Liver (tissue), 9 donors: ENCODE data around the gene NLRP14. TPM values are rescaled to one million over a fixed set of nuclear protein-coding genes. Genes with fewer than 3 reads are reported as not detected.

Experiments used
- DNase-seq: peaks from one replicate; pipeline ENCODE4 v3.0.0-alpha.2; 2017; ENCODE audit warnings: low spot score
- H3K27ac ChIP-seq, 2 donors: one replicate each; pipeline ENCODE4 v1.7.0; 2013; ENCODE audit warnings: inconsistent platforms in 2 of 2, low read length in 2 of 2, control low read depth in 1 of 2, low read depth in 1 of 2, mild to moderate bottlenecking in 1 of 2
- H3K27me3 ChIP-seq, 4 donors: one replicate each; pipeline versions ENCODE4 v1.6.1 to v1.7.0; 2013; ENCODE audit warnings: low read length in 3 of 4, inconsistent platforms in 1 of 4, mild to moderate bottlenecking in 1 of 4, moderate library complexity in 1 of 4; ENCODE audit not compliant: control insufficient read depth in 4 of 4, insufficient read depth in 4 of 4
- H3K36me3 ChIP-seq, 4 donors: one replicate each; pipeline versions ENCODE4 v1.6.1 to v1.7.0; 2013; ENCODE audit warnings: low read length in 3 of 4, mild to moderate bottlenecking in 3 of 4, low read depth in 1 of 4, moderate library complexity in 1 of 4; ENCODE audit not compliant: control insufficient read depth in 4 of 4, insufficient read depth in 3 of 4
- H3K4me1 ChIP-seq, 4 donors: one replicate each; pipeline versions ENCODE4 v1.6.1 to v1.7.0; 2013; ENCODE audit warnings: low read length in 3 of 4, mild to moderate bottlenecking in 3 of 4, moderate library complexity in 1 of 4; ENCODE audit not compliant: control insufficient read depth in 4 of 4, insufficient read depth in 4 of 4
- H3K4me3 ChIP-seq, 3 donors: one replicate each; pipeline versions ENCODE4 v1.6.1 to v1.7.0; 2013; ENCODE audit warnings: low read length in 3 of 3, control low read depth in 1 of 3, low read depth in 1 of 3, mild to moderate bottlenecking in 1 of 3
- H3K9ac ChIP-seq, 2 donors: one replicate each; pipeline ENCODE4 v1.7.0; 2013; ENCODE audit warnings: low read length in 2 of 2, mild to moderate bottlenecking in 2 of 2, moderate library complexity in 2 of 2, control low read depth in 1 of 2, low read depth in 1 of 2
- H3K9me3 ChIP-seq, 4 donors: one replicate each; pipeline versions ENCODE4 v1.6.1 to v1.7.0; 2013; ENCODE audit warnings: low read length in 3 of 4; ENCODE audit not compliant: control insufficient read depth in 4 of 4
- ATF3 ChIP-seq: IDR thresholded peaks from 2 replicates; pipeline ENCODE4 v1.6.1; 2016; ENCODE audit warnings: antibody characterized with exemption
- FOXA1 ChIP-seq: IDR thresholded peaks from 2 replicates; pipeline ENCODE4 v1.6.1; 2016; ENCODE audit warnings: antibody characterized with exemption
- FOXA2 ChIP-seq: IDR thresholded peaks from 2 replicates; pipeline ENCODE4 v1.6.1; 2016; ENCODE audit warnings: antibody characterized with exemption
- GABPA ChIP-seq, 2 donors: IDR thresholded peaks in 1 of 2; conservative IDR thresholded peaks in 1 of 2; 2 replicates each; pipeline ENCODE4 v1.6.1; 2016; ENCODE audit warnings: antibody characterized with exemption in 2 of 2, mild to moderate bottlenecking in 1 of 2, moderate library complexity in 1 of 2
- HNF4A ChIP-seq, 2 donors: conservative IDR thresholded peaks; 2 replicates each; pipeline ENCODE4 v1.6.1; 2016; ENCODE audit warnings: antibody characterized with exemption in 2 of 2, mild to moderate bottlenecking in 2 of 2
- HNF4G ChIP-seq: IDR thresholded peaks from 2 replicates; pipeline ENCODE4 v1.6.1; 2016; ENCODE audit warnings: antibody characterized with exemption
- JUND ChIP-seq, 2 donors: IDR thresholded peaks; 2 replicates each; pipeline ENCODE4 v1.6.1; 2016; ENCODE audit warnings: antibody characterized with exemption in 2 of 2
- NR2F2 ChIP-seq: IDR thresholded peaks from 2 replicates; pipeline ENCODE4 v1.6.1; 2016; ENCODE audit warnings: antibody characterized with exemption
- RAD21 ChIP-seq, 2 donors: IDR thresholded peaks; 2 replicates each; pipeline ENCODE4 v1.6.1; 2016; ENCODE audit warnings: antibody characterized with exemption in 2 of 2, mild to moderate bottlenecking in 2 of 2
- REST ChIP-seq: IDR thresholded peaks from 2 replicates; pipeline ENCODE4 v1.6.1; 2016; ENCODE audit warnings: antibody characterized with exemption, mild to moderate bottlenecking
- RXRA ChIP-seq, 2 donors: IDR thresholded peaks; 2 replicates each; pipeline ENCODE4 v1.6.1; 2017 to 2018; ENCODE audit warnings: antibody characterized with exemption in 2 of 2, mild to moderate bottlenecking in 1 of 2
- TAF1 ChIP-seq: conservative IDR thresholded peaks from 2 replicates; pipeline ENCODE4 v1.6.1; 2016; ENCODE audit warnings: antibody characterized with exemption, mild to moderate bottlenecking
- YY1 ChIP-seq: IDR thresholded peaks from 2 replicates; pipeline ENCODE4 v1.6.1; 2016; ENCODE audit warnings: antibody characterized with exemption, mild to moderate bottlenecking
- ZBTB33 ChIP-seq: IDR thresholded peaks from 2 replicates; pipeline ENCODE4 v1.6.1; 2016; ENCODE audit warnings: antibody characterized with exemption
- WGBS: extraction: QIAGEN DNeasy Blood & Tissue Kit; methylation state at CpG from one replicate; pipeline ENCODE4 v1.1.7; 2013; 5-methylcytosine and 5-hydroxymethylcytosine counted together
- polyA plus RNA-seq, 2 donors: library from polyadenylated mRNA; stranded (reverse) in 1 of 2; unstranded in 1 of 2; fragments of 200-250 nt in 1 of 2; fragments of >200 nt in 1 of 2; fragmentation: Nextera tagmentation in 1 of 2; extraction: Ambion mirVana in 1 of 2; gene quantifications; one replicate each; pipeline versions ENCODE4 v1.2.1 to v1.2.3, GENCODE V29; 2013 to 2015
- total RNA-seq, 2 donors: library from RNA; depleted of rRNA; stranded (reverse); fragments of >200 nt; gene quantifications; one replicate each; pipeline ENCODE4 v1.2.3, GENCODE V29; 2014
- TF ChIP-seq, protein P1 (sequence below): fragments of 150-350 bp; IDR thresholded peaks from 2 replicates; pipeline ENCODE4 v1.5.1; 2017; ENCODE audit warnings: improper control_type of control experiment, low read depth, low read length; ENCODE audit not compliant: missing input control
- TF ChIP-seq, protein P2 (sequence below): IDR thresholded peaks from 2 replicates; pipeline ENCODE4 v1.6.1; 2016; ENCODE audit warnings: antibody characterized with exemption
- donor health status: healthy.
- donor health status: healthy.
- donor health status: healthy.
- donor health status: healthy.
- donor health status: healthy.

The NLRP14 gene
- total and polyA plus RNA-seq, 4 donors, result 0.02 to 0.50 (median 0.34) TPM

DNA sequence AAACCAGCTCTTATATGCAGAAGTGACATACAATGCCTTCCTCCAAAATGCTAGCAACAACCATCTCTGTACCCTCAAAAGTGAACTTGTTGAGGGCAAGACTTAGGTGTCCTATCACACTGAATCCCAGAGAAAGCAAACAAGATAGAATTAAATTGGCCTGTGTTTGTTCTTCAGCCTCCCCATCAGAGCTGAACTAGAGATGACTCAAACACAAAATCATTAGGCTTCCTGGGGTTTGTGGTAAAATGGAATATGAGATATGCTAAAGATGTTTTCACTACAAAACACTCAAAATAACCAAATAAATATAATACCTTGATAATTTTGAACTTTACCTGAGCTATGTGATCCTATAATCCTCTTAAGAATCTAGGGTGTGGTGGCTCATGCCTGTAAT is 31.8 kb upstream of the NLRP14 start:
- no peak for TF ChIP-seq NR2F2
- no peak for TF ChIP-seq REST
- TF ChIP-seq YY1, result no peak
- TF ChIP-seq ZBTB33, result no peak
- no peak for TF ChIP-seq TAF1
- no peak for TF ChIP-seq JUND (IDR thresholded peaks at IDR 0.05)
- no peak overlapping the region for H3K27ac ChIP-seq
- H3K36me3 ChIP-seq, result no peaks in the 10 kb centered on the region
- no peak overlapping the region for H3K9ac ChIP-seq
- H3K4me3 ChIP-seq, result no peak overlapping the region
- peaks cover 0 to 3% (median 0%) of the 10 kb centered on the region in 4 donors for H3K9me3 ChIP-seq
- H3K27me3 ChIP-seq, result no peaks in the 10 kb centered on the region
- H3K4me1 ChIP-seq, result no peaks in the 10 kb centered on the region
- no peak for DNase-seq

DNA sequence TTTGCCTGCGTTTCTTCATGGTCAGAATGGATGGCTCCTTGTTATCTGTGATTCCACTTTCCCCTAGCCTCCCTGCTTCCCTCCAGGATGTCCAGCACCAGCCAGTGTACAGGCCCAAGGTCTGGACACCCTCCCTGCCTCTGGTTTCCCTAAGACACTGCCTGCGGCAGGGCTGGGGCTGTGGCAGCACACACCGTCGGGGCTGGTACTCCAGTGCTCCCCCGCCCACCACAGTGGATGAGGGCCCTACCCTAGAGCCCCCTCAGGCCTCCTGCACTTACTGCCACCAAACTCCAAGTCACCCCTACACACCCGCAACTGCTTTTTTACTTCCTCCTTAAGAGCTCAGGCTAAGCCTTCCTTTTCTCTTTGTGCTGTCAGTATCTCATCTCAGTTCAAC is 29.1 kb upstream of the NLRP14 start:
- Histone ChIP-seq H3K27me3 (no peaks in the 10 kb centered on the region), H3K9ac (no peak overlapping the region), H3K4me3 (no peak overlapping the region), H3K27ac (no peak overlapping the region), H3K36me3 (no peaks in the 10 kb centered on the region), H3K4me1 (no peaks in the 10 kb centered on the region), H3K9me3 (peaks cover 0 to 3% (median 0%) of the 10 kb centered on the region in 4 donors)
- no peak for DNase-seq
- 84% methylated on average over 6 of the region's 6 CpGs for WGBS
- TF ChIP-seq TAF1, result no peak
- no peak for TF ChIP-seq RAD21 (IDR thresholded peaks at IDR 0.05)
- TF ChIP-seq ATF3, result no peak
- no peak for TF ChIP-seq FOXA2
- no peak for TF ChIP-seq RXRA (IDR thresholded peaks at IDR 0.05)
- TF ChIP-seq REST, result no peak
- no peak for TF ChIP-seq HNF4G
- TF ChIP-seq HNF4A (conservative IDR thresholded peaks at IDR 0.05), result no peak
- no peak for TF ChIP-seq ZBTB33
- no peak for TF ChIP-seq JUND (IDR thresholded peaks at IDR 0.05)
- TF ChIP-seq FOXA1, result no peak
- TF ChIP-seq, protein P1, sequence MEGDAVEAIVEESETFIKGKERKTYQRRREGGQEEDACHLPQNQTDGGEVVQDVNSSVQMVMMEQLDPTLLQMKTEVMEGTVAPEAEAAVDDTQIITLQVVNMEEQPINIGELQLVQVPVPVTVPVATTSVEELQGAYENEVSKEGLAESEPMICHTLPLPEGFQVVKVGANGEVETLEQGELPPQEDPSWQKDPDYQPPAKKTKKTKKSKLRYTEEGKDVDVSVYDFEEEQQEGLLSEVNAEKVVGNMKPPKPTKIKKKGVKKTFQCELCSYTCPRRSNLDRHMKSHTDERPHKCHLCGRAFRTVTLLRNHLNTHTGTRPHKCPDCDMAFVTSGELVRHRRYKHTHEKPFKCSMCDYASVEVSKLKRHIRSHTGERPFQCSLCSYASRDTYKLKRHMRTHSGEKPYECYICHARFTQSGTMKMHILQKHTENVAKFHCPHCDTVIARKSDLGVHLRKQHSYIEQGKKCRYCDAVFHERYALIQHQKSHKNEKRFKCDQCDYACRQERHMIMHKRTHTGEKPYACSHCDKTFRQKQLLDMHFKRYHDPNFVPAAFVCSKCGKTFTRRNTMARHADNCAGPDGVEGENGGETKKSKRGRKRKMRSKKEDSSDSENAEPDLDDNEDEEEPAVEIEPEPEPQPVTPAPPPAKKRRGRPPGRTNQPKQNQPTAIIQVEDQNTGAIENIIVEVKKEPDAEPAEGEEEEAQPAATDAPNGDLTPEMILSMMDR, result no peak
- TF ChIP-seq YY1, result no peak
- TF ChIP-seq GABPA (IDR thresholded peaks at IDR 0.05 in 1 of 2, conservative IDR thresholded peaks at IDR 0.05 in 1 of 2), result no peak
- no peak for TF ChIP-seq NR2F2
- TF ChIP-seq, protein P2, sequence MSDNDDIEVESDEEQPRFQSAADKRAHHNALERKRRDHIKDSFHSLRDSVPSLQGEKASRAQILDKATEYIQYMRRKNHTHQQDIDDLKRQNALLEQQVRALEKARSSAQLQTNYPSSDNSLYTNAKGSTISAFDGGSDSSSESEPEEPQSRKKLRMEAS, result no peak
